Cardiac atrium fibroblast (primary cell): Measurements from ENCODE around the gene ASB8. TPM values are rescaled to one million over a fixed set of nuclear protein-coding genes. Genes with fewer than 3 reads are reported as not detected.

Experiments used
- total RNA-seq: library from RNA; depleted of rRNA; stranded (reverse); fragments of >200 nt; gene quantifications from 2 replicates; pipeline ENCODE4 v1.2.3, GENCODE V29; 2015

The ASB8 gene
- total RNA-seq, result 14.4 and 16.0 TPM in 2 replicates

GRCh38 chr12:48157018-48157888 lies at the start of gene ASB8:
TSS of gene ASB8 (minus strand) at chr12:48157515. CDS start at chr12:48153496, 4,019 bp downstream.

DNA sequence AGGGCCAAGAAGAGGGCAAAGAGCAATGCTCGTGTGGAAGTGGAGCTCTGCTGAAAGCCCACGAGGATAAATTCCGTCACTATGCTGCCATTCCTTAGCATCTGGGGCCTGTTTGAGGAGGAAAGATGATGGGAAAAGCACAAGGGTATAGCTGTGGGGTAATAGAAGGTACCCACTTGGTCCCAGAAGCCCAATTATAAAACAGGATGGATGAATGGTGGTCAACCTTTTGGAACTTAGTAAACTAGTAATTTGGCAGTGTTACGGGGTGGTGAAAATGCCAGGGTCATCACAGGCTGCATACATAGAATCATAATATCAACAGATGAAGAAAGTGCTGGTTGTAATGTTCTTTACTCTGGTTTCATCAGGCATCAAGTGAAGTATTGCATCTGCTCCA lies 45.9 kb upstream of the ASB8 start, which contains the start of gene OR10AD1:
TSS of gene OR10AD1 (minus strand) at position 101 of the 400 bp plus-strand sequence. CDS start at position 101, 0 bp downstream.

GRCh38 chr12:48183091-48183875 lies 26.0 kb upstream of the ASB8 start, which contains the start of gene CCDC184:
TSS of gene CCDC184 (plus strand) at chr12:48183644. CDS start at chr12:48184123, 479 bp downstream.

GRCh38 chr12:48119078-48119833 lies 38.1 kb downstream of the ASB8 start, which contains the start of gene PFKM:
TSS of gene PFKM (plus strand) at chr12:48119364. CDS start at chr12:48122775, 3,411 bp downstream.

GRCh38 chr12:48105867-48106680 lies 51.2 kb downstream of the ASB8 start, which contains the start of gene SENP1:
TSS of gene SENP1 (minus strand) at chr12:48106079. CDS start at chr12:48101472, 4,607 bp downstream.

Other genes starting within 250 kb of the ASB8 start
- gene TMEM106C, start 193.9 kb downstream of the ASB8 start, total RNA-seq, result 17.5 and 29.6 TPM in 2 replicates
- gene COL2A1, start 153.0 kb downstream of the ASB8 start, total RNA-seq, result not detected in 2 replicates
- 4.5 and 15.1 TPM in 2 replicates for gene SENP1, start 51.4 kb downstream of the ASB8 start, total RNA-seq
- 26.5 and 50.2 TPM in 2 replicates for gene PFKM, start 38.2 kb downstream of the ASB8 start, total RNA-seq
- gene CCDC184, start 26.1 kb upstream of the ASB8 start, total RNA-seq, result 0.16 and 1.8 TPM in 2 replicates
- not detected in 2 replicates for gene OR10AD1, start 45.8 kb upstream of the ASB8 start, total RNA-seq
- gene ZNF641, start 193.4 kb upstream of the ASB8 start, total RNA-seq, result 7.5 and 9.7 TPM in 2 replicates